GM12878 (cell line): ENCODE data around the gene PSMG3. TPM values are rescaled to one million over a fixed set of nuclear protein-coding genes. Genes with fewer than 3 reads are reported as not detected.

ENCODE experiments used
- ATAC-seq: fragments of 200-7000 bp; cut with Tn5 transposase; 3 replicates; pipeline ENCODE4 v1.9.1; 2020; ENCODE audit warnings: mild to moderate bottlenecking, moderate library complexity
- BruUV-seq: library from RNA; stranded (reverse); fragments of 400-500 nt; replicated peaks from 2 replicates; lab custom pipeline; 2021; lab: Mats Ljungman, UMichigan
- CTCF ChIA-PET: fragments of 300-600 bp; sonication (Branson Sonifier 250); formaldehyde crosslinking; extraction: SDS; loops from one replicate; lab custom pipeline; 2021; ENCODE audit warnings: inconsistent platforms; lab: Yijun Ruan, JAX
- POLR2A ChIA-PET: fragments of 350-600 bp; formaldehyde crosslinking; extraction: SDS; loops from one replicate; lab custom pipeline; 2021; ENCODE audit warnings: inconsistent platforms; lab: Charles Lee
- RAD21 ChIA-PET: fragments of 300-600 bp; sonication (Branson Sonifier 250); formaldehyde crosslinking; loops from one replicate; lab custom pipeline; 2023; ENCODE audit warnings: antibody characterized with exemption; ENCODE audit not compliant: unreplicated experiment; lab: Charles Lee
- SMC1A ChIA-PET: fragments of 300-600 bp; sonication (Branson Sonifier 250); formaldehyde crosslinking; loops from one replicate; lab custom pipeline; 2023; ENCODE audit not compliant: unreplicated experiment, uncharacterized antibody; lab: Charles Lee
- DNase-seq: peaks from one replicate; pipeline ENCODE4 v3.0.0-alpha.2; 2011; ENCODE audit warnings: low read depth, low spot score
- FAIRE-seq: peaks from 3 replicates; lab custom pipeline; 2011; peaks lifted over from hg19 to GRCh38; lab: Jason Lieb, UNC
- H2AFZ ChIP-seq: 2 replicates; pipeline ENCODE4 v1.6.0; 2011; ENCODE audit warnings: low read depth, low read length, control low read depth; ENCODE audit not compliant: control insufficient read depth
- H3K27ac ChIP-seq: 2 replicates; pipeline ENCODE4 v1.5.1; 2011; ENCODE audit warnings: control low read depth; ENCODE audit not compliant: control insufficient read depth, insufficient read depth
- H3K27me3 ChIP-seq, 2 experiments: replicated peaks in 1 of 2; 2 replicates each; pipeline versions ENCODE4 v1.6.0 to v1.6.1; 2011; ENCODE audit warnings: low read length in 1 of 2; ENCODE audit not compliant: control insufficient read depth in 2 of 2, insufficient read depth in 2 of 2
- H3K36me3 ChIP-seq, 2 experiments: 2 replicates each; pipeline ENCODE4 v1.5.1; 2011; ENCODE audit warnings: low read length in 1 of 2; ENCODE audit not compliant: control insufficient read depth in 2 of 2, insufficient read depth in 2 of 2
- H3K4me1 ChIP-seq: 2 replicates; pipeline ENCODE4 v1.6.1; 2011; ENCODE audit warnings: mild to moderate bottlenecking, low read length, moderate library complexity, mixed read lengths; ENCODE audit not compliant: control insufficient read depth, insufficient read depth
- H3K4me2 ChIP-seq: 2 replicates; pipeline ENCODE4 v1.6.0; 2011; ENCODE audit warnings: control low read depth; ENCODE audit not compliant: control insufficient read depth, insufficient read depth
- H3K4me3 ChIP-seq: fragments of 200-600 bp; sonication (generic); 2 replicates; pipeline ENCODE4 v1.5.1; 2016
- H3K79me2 ChIP-seq: 2 replicates; pipeline ENCODE4 v1.6.0; 2011; ENCODE audit warnings: low read length; ENCODE audit not compliant: control insufficient read depth, insufficient read depth
- H3K9ac ChIP-seq: 2 replicates; pipeline ENCODE4 v1.8.0; 2011; ENCODE audit warnings: low read length, control low read depth, mixed read lengths; ENCODE audit not compliant: control insufficient read depth, insufficient read depth
- H3K9me3 ChIP-seq: replicated peaks from 3 replicates; pipeline ENCODE4 v1.5.1; 2011; ENCODE audit warnings: mild to moderate bottlenecking, low read length; ENCODE audit not compliant: control insufficient read depth, insufficient read depth
- H4K20me1 ChIP-seq: 2 replicates; pipeline ENCODE4 v1.6.0; 2011; ENCODE audit not compliant: control insufficient read depth, insufficient read depth
- BRCA1 ChIP-seq: IDR thresholded peaks from 2 replicates; pipeline ENCODE4 v1.6.1; 2011; ENCODE audit warnings: low read depth, low read length, improper control_type of control experiment
- GABPA ChIP-seq: IDR thresholded peaks from 2 replicates; pipeline ENCODE4 v1.6.1; 2014; ENCODE audit warnings: antibody characterized with exemption, low read depth, mild to moderate bottlenecking, inconsistent platforms
- KDM1A ChIP-seq: fragments of 200-600 bp; sonication (generic); IDR thresholded peaks from 2 replicates; pipeline ENCODE4 v1.6.1; 2016; ENCODE audit warnings: borderline replicate concordance
- PAX5 ChIP-seq: IDR thresholded peaks from 2 replicates; pipeline ENCODE4 v1.6.1; 2011; ENCODE audit warnings: low read depth, low read length, borderline replicate concordance
- USF2 ChIP-seq: IDR thresholded peaks from 2 replicates; pipeline ENCODE4 v1.6.1; 2011; ENCODE audit warnings: low read depth, low read length, improper control_type of control experiment, borderline replicate concordance
- WGBS: methylation state at CpG from one replicate; pipeline ENCODE4 v1.1.6; 2016; ENCODE audit warnings: low lambda C conversion rate; ENCODE audit not compliant: insufficient replicate concordance, insufficient coverage; ENCODE audit errors: missing lambda C conversion rate; 5-methylcytosine and 5-hydroxymethylcytosine counted together
- in situ Hi-C: fragments of 300-500 bp; cut with MboI; formaldehyde crosslinking; loops from 9 replicates; pipeline ENCODE4 v1.14.3; 2018; ENCODE audit warnings: mixed read lengths
- intact Hi-C: fragments of 100-400 bp; cut with micrococcal nuclease; formaldehyde crosslinking; loops from one replicate; pipeline ENCODE4 v1.14.2; 2022; ENCODE audit not compliant: unreplicated experiment
- polyA plus RNA-seq, 11 experiments: library from polyadenylated mRNA; depleted of rRNA in 4 of 11; unstranded in 6 of 11; stranded (reverse) in 5 of 11; fragments of >200 nt; fragmentation: Nextera tagmentation in 4 of 11; fragmentation: Illumina TruSeq in 1 of 11; extraction: Ambion mirVana in 4 of 11; extraction: Trizol in 1 of 11; gene quantifications; 1 replicate in 1 of 11; 2 replicates in 10 of 11; pipeline versions ENCODE4 v1.2.1 to v1.2.3, GENCODE V29; 2011 to 2016; ENCODE audit warnings: inconsistent platforms in 2 of 11, missing spikeins in 2 of 11, low read depth in 1 of 11
- total RNA-seq, 4 experiments: library from RNA; depleted of rRNA in 3 of 4; stranded (reverse); fragments of >200 nt in 3 of 4; fragmentation: Illumina TruSeq in 1 of 4; extraction: Trizol in 1 of 4; gene quantifications; 2 replicates each; pipeline versions ENCODE4 v1.2.1 to v1.2.3, GENCODE V29; 2013 to 2021

The PSMG3 gene
- total and polyA plus RNA-seq, 10 of the 15 experiments (the other 5 are each of a cell fraction or from before 2014, with no cell fraction given): 23.9 to 115 (median 60.6) TPM

- no peak for DNase-seq
- RAD21 ChIA-PET: interaction anchor here (0.9 to 1.2 kb wide), 4 partner anchors 73 to 770 kb away, joined by 3 to 9 read pairs (median 4); partner anchors contain the start of gene MAD1L1
- Histone ChIP-seq H3K4me3 (no peak overlapping the region), H3K9me3 (no peaks in the 10 kb centered on the region), H3K4me2 (no peak overlapping the region), H3K9ac (no peak overlapping the region), H3K27me3 (no peaks in the 10 kb centered on the region), H2AFZ (no peak overlapping the region), H3K36me3 (no peaks in the 10 kb centered on the region), H3K79me2 (no peaks in the 10 kb centered on the region), H3K27ac (no peak overlapping the region), H3K4me1 (no peaks in the 10 kb centered on the region), H4K20me1 (no peaks in the 10 kb centered on the region)
- intact Hi-C loops: loop anchor here (2.0 kb wide), 1 partner anchor 630 kb away; no protein-coding TSS in a partner anchor
- in situ Hi-C loops: no loop called here
- POLR2A ChIA-PET: no interaction called here
- TF ChIP-seq USF2: no peak
- TF ChIP-seq GABPA: no peak
- no peak for TF ChIP-seq PAX5
- TF ChIP-seq BRCA1: no peak
- TF ChIP-seq KDM1A: no peak
- WGBS: 81% methylated on average over 6 of the region's 6 CpGs
- CTCF ChIA-PET: interaction anchor here (0.8 to 1.4 kb wide), 9 partner anchors 81 to 1825 kb away, joined by 3 to 15 read pairs (median 4); no protein-coding TSS in a partner anchor
- no peak for FAIRE-seq
- SMC1A ChIA-PET: interaction anchor here (1.4 kb wide), 1 partner anchor 890 kb away, joined by 4 read pairs; no protein-coding TSS in a partner anchor
- no TSS peak for BruUV-seq
- ATAC-seq: no peak
These were observed 8.7 kb upstream of the PSMG3 start for GRCh38 chr7:1578513-1578912.
